HUES6 (cell line): ENCODE measurements around the gene ASB15.
"Not testable (repeated sequence)": the region's sequence is repeated elsewhere in the genome, so short reads cannot be mapped to it uniquely, and the experiment has no call there.

ENCODE experiments used
- H3K27ac ChIP-seq: 2 replicates; pipeline ENCODE4 v1.7.0; 2013; ENCODE audit warnings: low read depth, mild to moderate bottlenecking, low read length, inconsistent platforms
- H3K27me3 ChIP-seq: 2 replicates; pipeline ENCODE4 v1.6.1; 2013; ENCODE audit warnings: low read length; ENCODE audit not compliant: control insufficient read depth, insufficient read depth
- H3K36me3 ChIP-seq: 2 replicates; pipeline ENCODE4 v1.6.1; 2013; ENCODE audit warnings: low read length; ENCODE audit not compliant: control insufficient read depth, insufficient read depth
- H3K4me1 ChIP-seq: 2 replicates; pipeline ENCODE4 v1.6.1; 2013; ENCODE audit warnings: low read length; ENCODE audit not compliant: control insufficient read depth, insufficient read depth
- H3K4me3 ChIP-seq: 2 replicates; pipeline ENCODE4 v1.5.1; 2013; ENCODE audit warnings: low read depth, low read length
- H3K9ac ChIP-seq: one replicate; pipeline ENCODE4 v1.6.1; 2013; ENCODE audit warnings: mild to moderate bottlenecking, low read length
- H3K9me3 ChIP-seq: 2 replicates; pipeline ENCODE4 v1.6.1; 2013; ENCODE audit warnings: low read depth, low read length; ENCODE audit not compliant: control insufficient read depth, insufficient read depth

The ASB15 gene

DNA sequence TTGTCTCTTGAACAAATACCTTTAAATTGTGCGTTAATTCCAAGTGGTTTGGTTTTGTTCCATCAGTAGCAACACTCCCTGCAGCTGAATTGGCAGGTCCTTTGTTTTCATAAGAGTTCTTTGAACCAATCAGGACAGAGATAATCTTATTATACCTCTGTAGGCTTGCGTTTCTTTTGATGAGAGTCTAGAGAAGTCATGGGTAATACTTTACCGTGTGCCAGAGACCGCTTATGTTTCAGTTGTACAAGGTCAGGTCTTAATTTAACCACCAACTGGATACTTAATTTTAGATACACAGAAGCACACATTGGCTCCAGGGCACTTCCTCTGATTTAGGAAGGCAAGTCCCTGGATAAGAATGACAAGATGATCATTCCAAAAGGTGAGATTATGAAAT is at the start of gene ASB15:
ASB15 (plus strand) TSS at position 292 of the 400 bp plus-strand sequence. CDS start 12,682 bp downstream, outside the sequence.
- H3K4me1 ChIP-seq = no peaks in the 10 kb centered on the region
- H3K4me3 ChIP-seq = no peak within 1 kb of the TSS
- no peak within 1 kb of the TSS for H3K27ac ChIP-seq
- no peaks in the 10 kb centered on the region for H3K27me3 ChIP-seq
- no peaks in the 10 kb centered on the region for H3K9me3 ChIP-seq
- no peaks in the 10 kb centered on the region for H3K36me3 ChIP-seq
- H3K9ac ChIP-seq = no peak within 1 kb of the TSS

DNA sequence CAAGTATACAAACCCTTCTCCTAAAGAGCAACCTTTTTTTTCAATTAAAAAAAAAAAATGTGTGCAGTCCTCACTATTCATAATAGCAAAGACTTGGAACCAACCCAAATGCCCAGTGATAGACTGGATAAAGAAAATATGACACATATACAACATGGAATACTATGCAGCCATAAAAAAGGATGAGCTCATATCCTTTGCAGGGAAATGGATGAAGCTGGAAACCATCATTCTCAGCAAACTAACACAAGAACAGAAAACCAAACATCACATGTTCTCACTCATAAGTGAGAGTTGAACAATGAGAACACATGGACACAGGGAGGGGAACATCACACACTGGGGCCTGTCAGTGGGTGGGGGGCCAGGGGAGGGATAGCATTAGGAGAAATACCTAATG is 49.5 kb upstream of the ASB15 start:
- H3K36me3 ChIP-seq = peaks cover 53% of the 10 kb centered on the region
- not testable (repeated sequence) for H3K4me3 ChIP-seq, H3K27me3 ChIP-seq, H3K27ac ChIP-seq, H3K9me3 ChIP-seq, H3K9ac ChIP-seq, H3K4me1 ChIP-seq

DNA sequence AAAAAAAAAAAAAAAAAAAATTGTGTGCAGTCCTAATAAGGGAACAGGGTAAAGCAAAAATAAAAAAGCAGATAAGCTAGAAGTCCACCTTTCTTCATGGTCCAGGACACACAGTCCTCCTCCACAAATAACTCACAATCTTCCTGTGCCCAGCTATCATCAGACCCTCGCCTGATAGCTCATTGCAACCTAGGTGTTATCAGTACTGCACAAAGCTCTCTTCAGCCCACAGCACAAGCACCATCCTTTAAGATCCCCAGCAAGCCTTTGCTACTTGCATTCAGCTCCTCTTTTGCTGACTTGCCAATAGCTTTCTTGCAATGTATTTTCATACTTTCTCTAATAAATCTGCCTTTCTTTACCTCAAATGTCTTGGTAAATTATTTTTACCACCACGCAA is 49.0 kb upstream of the ASB15 start:
- Histone ChIP-seq H3K36me3 (peaks cover 50% of the 10 kb centered on the region), H3K4me3 (no peak overlapping the region), H3K4me1 (peaks cover 3% of the 10 kb centered on the region; the same call in 1 of the 2 replicates), H3K27ac (no peak overlapping the region), H3K9ac (no peak overlapping the region), H3K9me3 (no peaks in the 10 kb centered on the region), H3K27me3 (no peaks in the 10 kb centered on the region)

DNA sequence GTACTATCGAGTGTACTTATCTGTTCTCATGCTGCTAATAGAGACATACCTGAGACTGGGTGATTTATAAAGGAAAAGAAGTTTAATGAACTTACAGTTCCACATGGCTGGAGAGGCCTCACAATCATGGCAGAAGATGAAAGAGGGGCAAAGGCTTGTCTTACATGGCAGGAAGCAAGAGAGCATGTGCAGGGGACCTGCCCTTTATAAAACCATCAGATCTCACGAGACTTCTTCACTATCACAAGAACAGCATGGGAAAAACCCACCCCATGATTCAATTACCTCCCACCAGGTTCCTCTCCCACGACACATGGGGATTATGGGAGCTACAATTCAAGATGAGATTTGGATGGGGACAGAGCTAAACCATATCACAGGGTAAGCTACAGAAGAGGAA is 48.5 kb upstream of the ASB15 start:
- peaks cover 49% of the 10 kb centered on the region for H3K36me3 ChIP-seq
- no peaks in the 10 kb centered on the region for H3K27me3 ChIP-seq
- H3K4me1 ChIP-seq = peaks cover 3% of the 10 kb centered on the region; the same call in 1 of the 2 replicates
- no peak overlapping the region for H3K4me3 ChIP-seq
- H3K9ac ChIP-seq = no peak overlapping the region
- H3K9me3 ChIP-seq = no peaks in the 10 kb centered on the region
- no peak overlapping the region for H3K27ac ChIP-seq

DNA sequence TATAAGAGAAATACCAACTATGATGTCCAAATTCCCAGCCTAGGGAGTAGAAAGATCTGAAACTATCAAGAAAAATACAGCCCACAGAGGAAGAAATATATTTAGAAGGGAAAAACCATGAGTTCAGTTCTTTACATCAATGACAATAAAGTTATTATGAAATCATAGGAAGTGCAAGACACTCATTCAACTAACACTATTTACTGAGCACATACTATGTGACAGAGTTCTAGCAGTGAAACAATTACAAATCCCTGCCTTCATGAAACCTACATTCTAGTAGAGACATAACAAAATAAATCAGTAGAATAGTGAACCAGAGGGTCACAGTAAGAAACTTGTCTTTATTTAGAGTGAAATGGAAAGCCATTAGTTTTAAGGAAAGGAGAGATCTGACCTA is 46.1 kb upstream of the ASB15 start:
- H3K9me3 ChIP-seq = no peaks in the 10 kb centered on the region
- no peaks in the 10 kb centered on the region for H3K27me3 ChIP-seq
- H3K27ac ChIP-seq = no peak overlapping the region
- no peak overlapping the region for H3K9ac ChIP-seq
- no peak overlapping the region for H3K4me3 ChIP-seq
- peaks cover 3% of the 10 kb centered on the region; the same call in 1 of the 2 replicates for H3K4me1 ChIP-seq
- H3K36me3 ChIP-seq = peaks cover 29% of the 10 kb centered on the region

DNA sequence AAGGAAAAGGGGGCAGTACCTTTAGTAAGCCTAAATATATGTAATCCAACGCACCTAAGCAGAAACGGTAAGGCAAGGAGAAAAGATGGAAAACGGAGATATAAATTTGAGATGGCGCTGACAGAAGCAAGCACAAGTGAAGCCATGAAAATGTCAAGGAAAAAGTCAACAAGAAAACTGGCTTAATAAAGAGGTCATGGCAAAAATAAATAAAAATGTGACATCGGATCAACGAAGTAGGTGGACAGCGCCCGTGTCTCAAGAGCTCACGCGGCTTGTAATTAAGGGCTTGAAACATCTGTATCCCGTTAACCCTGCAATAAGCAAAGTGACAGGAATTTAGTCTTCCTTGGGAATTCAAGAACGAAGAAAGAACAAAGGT is 44.6 kb upstream of the ASB15 start:
- peak overlapping the region; percentile 89 for H3K4me3 ChIP-seq
- H3K4me1 ChIP-seq = peaks cover 3% of the 10 kb centered on the region; the same call in 1 of the 2 replicates
- H3K36me3 ChIP-seq = peaks cover 25% of the 10 kb centered on the region
- no peaks in the 10 kb centered on the region for H3K9me3 ChIP-seq
- H3K27me3 ChIP-seq = no peaks in the 10 kb centered on the region
- H3K9ac ChIP-seq = peak overlapping the region; percentile 90
- H3K27ac ChIP-seq = peak overlapping the region; percentile 39; the same call in 1 of the 2 replicates

DNA sequence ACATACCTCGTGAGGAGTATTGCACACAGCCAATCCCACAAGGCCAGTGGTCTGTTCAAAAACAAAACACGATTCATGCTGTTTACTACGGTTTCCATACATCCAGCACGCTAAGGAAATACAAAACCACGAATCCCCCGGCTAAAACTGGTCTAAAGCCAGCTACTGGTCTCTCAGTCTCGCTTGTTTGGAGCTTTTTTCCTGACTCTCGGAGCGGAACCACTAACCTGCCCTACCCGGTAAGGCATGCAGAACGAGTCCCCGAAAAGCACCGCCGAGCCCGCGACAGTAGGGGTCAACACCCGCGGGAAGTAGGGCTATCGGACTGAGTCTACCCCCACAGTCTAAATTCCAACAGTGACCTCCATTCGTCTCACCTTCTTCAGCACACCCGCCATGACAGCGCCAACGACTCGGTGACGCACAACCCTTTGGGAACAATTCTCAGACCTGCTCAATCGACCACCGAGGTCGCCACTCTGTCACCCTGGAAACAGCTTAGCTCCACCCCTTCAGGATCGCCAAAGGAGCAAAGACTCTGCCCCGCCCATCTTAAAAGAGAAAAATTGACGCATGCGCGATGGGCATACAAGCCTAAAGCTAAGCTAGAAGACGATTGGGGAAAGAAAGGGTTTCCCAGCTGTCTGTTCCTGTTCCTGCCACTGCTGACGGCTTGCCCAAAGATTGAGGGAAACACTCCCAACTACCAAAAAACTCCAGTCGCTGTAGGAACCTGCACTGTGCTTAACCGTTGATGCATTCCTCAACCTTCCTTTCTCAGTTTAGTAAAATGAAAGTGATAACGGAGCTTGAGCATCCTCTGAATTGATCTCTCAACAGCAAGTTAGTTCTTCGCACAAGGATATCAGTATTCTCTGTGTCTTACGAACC is 44.0 kb upstream of the ASB15 start, which contains the start of gene NDUFA5:
NDUFA5 (minus strand) TSS at position 421 of the 891 bp plus-strand sequence; CDS start at position 398, 23 bp downstream.
- peak within 1 kb of the TSS; percentile 90 for H3K9ac ChIP-seq
- peaks cover 3% of the 10 kb centered on the region; the same call in 1 of the 2 replicates for H3K4me1 ChIP-seq
- H3K27ac ChIP-seq = peak within 1 kb of the TSS; percentile 39; the same call in 1 of the 2 replicates
- no peaks in the 10 kb centered on the region for H3K9me3 ChIP-seq
- H3K27me3 ChIP-seq = no peaks in the 10 kb centered on the region
- peak within 1 kb of the TSS; percentile 89 for H3K4me3 ChIP-seq
- peaks cover 24% of the 10 kb centered on the region for H3K36me3 ChIP-seq

DNA sequence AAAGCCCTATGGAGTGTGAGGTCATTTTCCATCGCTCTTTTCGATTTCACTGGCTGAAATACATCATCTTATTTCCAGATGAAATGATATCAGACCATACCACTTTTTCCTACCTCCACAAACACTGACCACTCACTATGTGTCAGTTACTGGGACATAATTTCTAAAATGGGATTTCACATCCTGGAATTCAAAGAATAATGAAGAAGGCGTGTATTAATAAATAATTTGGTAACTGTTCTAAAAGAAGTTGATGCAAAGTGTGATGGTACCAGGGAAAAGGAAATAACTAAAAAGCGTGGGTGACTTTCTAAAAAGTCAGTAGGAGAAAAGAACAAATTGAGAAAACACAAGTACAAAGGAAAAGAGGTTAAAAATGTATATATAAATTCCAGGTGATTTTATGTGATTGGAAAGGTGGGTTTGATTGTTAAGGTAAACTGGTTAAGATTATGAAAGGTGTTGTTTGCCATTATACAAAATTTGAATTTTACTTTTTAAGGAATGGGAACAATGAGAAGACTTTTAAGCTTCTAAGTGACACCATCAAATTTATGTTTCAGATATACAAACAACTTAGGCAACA is 43.2 kb upstream of the ASB15 start:
- peaks cover 3% of the 10 kb centered on the region; the same call in 1 of the 2 replicates for H3K4me1 ChIP-seq
- no peaks in the 10 kb centered on the region for H3K9me3 ChIP-seq
- no peaks in the 10 kb centered on the region for H3K27me3 ChIP-seq
- H3K27ac ChIP-seq = no peak overlapping the region
- peaks cover 19% of the 10 kb centered on the region for H3K36me3 ChIP-seq
- H3K9ac ChIP-seq = peak overlapping the region; percentile 30
- peak overlapping the region; percentile 89 for H3K4me3 ChIP-seq

DNA sequence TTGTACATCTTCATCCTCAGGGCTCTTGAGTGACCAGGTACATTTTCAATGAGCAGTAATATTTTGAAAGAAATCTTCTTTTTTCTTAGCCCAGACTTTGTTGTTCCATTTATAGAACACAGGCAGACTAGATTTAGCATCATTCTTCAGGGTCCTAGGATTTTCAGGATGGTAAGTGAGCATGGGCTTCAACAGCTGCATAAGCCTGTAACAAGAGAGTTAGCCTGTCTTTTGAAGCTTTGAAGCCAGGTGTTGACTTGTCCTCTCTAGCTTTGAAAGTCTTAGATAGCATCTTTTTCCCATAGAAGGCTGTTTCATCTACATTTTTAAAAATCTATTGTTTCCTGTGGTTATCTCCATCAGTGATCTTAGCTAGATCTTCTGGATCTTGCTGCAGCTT is 39.5 kb upstream of the ASB15 start:
- no peaks in the 10 kb centered on the region for H3K36me3 ChIP-seq
- H3K27me3 ChIP-seq = no peaks in the 10 kb centered on the region
- H3K9me3 ChIP-seq = no peaks in the 10 kb centered on the region
- H3K4me3 ChIP-seq = no peak overlapping the region
- no peak overlapping the region for H3K9ac ChIP-seq
- no peak overlapping the region for H3K27ac ChIP-seq
- H3K4me1 ChIP-seq = no peaks in the 10 kb centered on the region

DNA sequence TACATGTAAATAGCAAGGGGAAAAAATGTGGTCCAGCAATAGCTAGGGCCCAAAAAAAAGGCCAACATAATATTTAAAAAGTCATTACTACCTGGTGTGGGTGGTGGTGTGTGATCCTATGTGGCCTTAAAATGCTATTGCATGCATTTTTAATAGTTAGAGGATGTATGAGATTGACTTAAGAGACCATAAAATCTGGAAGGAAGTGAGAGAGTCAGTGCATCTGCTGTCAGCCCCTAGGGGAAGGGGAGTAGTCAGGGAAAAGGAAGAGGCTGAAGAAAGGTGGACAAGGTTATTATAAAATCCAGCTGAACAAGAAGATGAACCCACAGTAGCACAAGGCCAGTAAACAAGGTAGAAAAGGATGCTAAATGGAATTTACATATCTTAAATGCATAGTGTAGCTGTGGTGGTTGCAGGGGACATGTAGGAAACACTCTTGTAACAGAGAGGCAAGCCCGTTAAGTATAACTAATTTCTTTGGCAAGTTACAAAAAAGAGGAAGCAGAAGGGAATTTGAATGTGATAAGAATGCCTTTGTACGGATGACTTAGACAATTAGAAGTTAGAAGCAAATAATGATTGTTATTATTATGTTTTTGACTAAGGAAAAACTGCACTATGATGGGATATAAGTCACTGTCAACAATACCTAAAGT is 32.1 kb upstream of the ASB15 start:
- H3K27ac ChIP-seq = no peak overlapping the region
- H3K36me3 ChIP-seq = no peaks in the 10 kb centered on the region
- H3K9me3 ChIP-seq = no peaks in the 10 kb centered on the region

More for the DNA sequence above, 32.1 kb upstream of the ASB15 start:
- Histone ChIP-seq H3K4me3 (no peak overlapping the region), H3K4me1 (peaks cover 14% of the 10 kb centered on the region), H3K9ac (no peak overlapping the region), H3K27me3 (no peaks in the 10 kb centered on the region)
